ENCODE data around the gene TRIM28.

GRCh38 chr19:58509731-58510083, 34.2 kb upstream of the TRIM28 start:
- TF ChIP-seq EZH2phosphoT487 (IDR thresholded peaks at IDR 0.05; ENCODE audit: borderline replicate concordance) (no peak), CTCF (conservative IDR thresholded peaks at IDR 0.05; ENCODE audit: low read length) (no peak)

Measured in Loucy (cell line).